HCT116 (cell line): ENCODE results near the gene ZNF521. TPM values are rescaled to one million over a fixed set of nuclear protein-coding genes. Genes with fewer than 3 reads are reported as not detected.

Experiments used
- ATAC-seq: fragments of 200-7000 bp; cut with Tn5 transposase; 2 replicates; pipeline ENCODE4 v1.9.1; 2020; ENCODE audit warnings: mild to moderate bottlenecking, moderate library complexity
- BruUV-seq: library from RNA; stranded (reverse); fragments of 400-500 nt; replicated peaks from 2 replicates; lab custom pipeline; 2021; lab: Mats Ljungman, UMichigan
- CTCF ChIA-PET: fragments of 300-600 bp; sonication (Branson Sonifier 250); formaldehyde crosslinking; loops from one replicate; lab custom pipeline; 2021; ENCODE audit warnings: antibody characterized with exemption; lab: Charles Lee
- POLR2A ChIA-PET: fragments of 300-600, 350-600 bp; sonication (Branson Sonifier 250); formaldehyde crosslinking; loops from one replicate; lab custom pipeline; 2021; ENCODE audit warnings: antibody characterized with exemption; lab: Charles Lee
- RAD21 ChIA-PET, 2 experiments: fragments of 300-600 bp; sonication (Branson Sonifier 250); formaldehyde crosslinking; loops; one replicate each; lab custom pipeline; 2023; ENCODE audit warnings: low total read pairs in 2 of 2; ENCODE audit not compliant: uncharacterized antibody in 2 of 2, unreplicated experiment in 2 of 2, low non-redundant PET in 1 of 2; lab: Charles Lee
- DNase-seq: peaks from one replicate; pipeline ENCODE4 v3.0.0-alpha.2; 2010; ENCODE audit warnings: low read depth, low spot score
- H2AFZ ChIP-seq: fragments of 200-600 bp; shearing (Covaris generic), sonication (generic); 2 replicates; pipeline ENCODE4 v1.6.1; 2017; ENCODE audit warnings: low read depth, mixed run types, mixed read lengths, antibody characterized with exemption, low read length; ENCODE audit not compliant: poor library complexity, severe bottlenecking
- H3K27ac ChIP-seq: 2 replicates; pipeline ENCODE4 v1.5.1; 2012; ENCODE audit warnings: low read depth, low read length
- H3K27me3 ChIP-seq: fragments of 200-600 bp; sonication (generic); 2 replicates; pipeline ENCODE4 v1.6.1; 2016; ENCODE audit warnings: mixed run types, low read length, mixed read lengths; ENCODE audit not compliant: insufficient read depth
- H3K36me3 ChIP-seq, 2 experiments: fragments of 200-500 bp in 1 of 2; fragments of 200-600 bp in 1 of 2; sonication (Bioruptor generic) in 1 of 2; sonication (generic) in 1 of 2; 2 replicates each; pipeline versions ENCODE4 v1.5.1 to v1.6.1; 2014 to 2016; ENCODE audit warnings: low read length in 2 of 2, inconsistent platforms in 1 of 2, mixed read lengths in 1 of 2, mixed run types in 1 of 2; ENCODE audit not compliant: insufficient read depth in 2 of 2, control insufficient read depth in 1 of 2
- H3K4me1 ChIP-seq, 2 experiments: fragments of 200-600 bp in 1 of 2; sonication (generic) in 1 of 2; 2 replicates each; pipeline versions ENCODE4 v1.5.1 to v1.6.1; 2012 to 2017; ENCODE audit warnings: low read length in 2 of 2, inconsistent platforms in 1 of 2, mild to moderate bottlenecking in 1 of 2, mixed read lengths in 1 of 2, mixed run types in 1 of 2, moderate library complexity in 1 of 2; ENCODE audit not compliant: insufficient read depth in 2 of 2, control insufficient read depth in 1 of 2
- H3K4me2 ChIP-seq: fragments of 200-600 bp; sonication (generic); 2 replicates; pipeline ENCODE4 v1.6.1; 2017; ENCODE audit warnings: mixed run types, low read length, mixed read lengths
- H3K4me3 ChIP-seq, 2 experiments: fragments of 200-600 bp in 1 of 2; sonication (generic) in 1 of 2; replicated peaks in 1 of 2; 2 replicates each; pipeline ENCODE4 v1.5.1; 2011 to 2016; ENCODE audit warnings: low read length in 2 of 2, control low read depth in 1 of 2, low read depth in 1 of 2, mild to moderate bottlenecking in 1 of 2, mixed read lengths in 1 of 2, mixed run types in 1 of 2
- H3K79me2 ChIP-seq: fragments of 200-600 bp; sonication (generic); 2 replicates; pipeline ENCODE4 v1.6.1; 2017; ENCODE audit warnings: mild to moderate bottlenecking, mixed run types, low read length, moderate library complexity, mixed read lengths; ENCODE audit not compliant: insufficient read depth
- H3K9ac ChIP-seq: fragments of 200-600 bp; sonication (generic); 2 replicates; pipeline ENCODE4 v1.6.1; 2016; ENCODE audit warnings: low read length, mixed read lengths
- H3K9me2 ChIP-seq: fragments of 200-600 bp; sonication (generic), shearing (Covaris generic); 2 replicates; pipeline ENCODE4 v1.6.1; 2017; ENCODE audit warnings: mixed run types, mild to moderate bottlenecking, moderate library complexity; ENCODE audit not compliant: insufficient read depth
- H3K9me3 ChIP-seq, 2 experiments: fragments of 200-500 bp in 1 of 2; fragments of 200-600 bp in 1 of 2; sonication (Bioruptor generic) in 1 of 2; sonication (generic) in 1 of 2; 2 replicates each; pipeline ENCODE4 v1.6.1; 2014 to 2017; ENCODE audit warnings: low read length in 2 of 2, mixed read lengths in 2 of 2, inconsistent platforms in 1 of 2, low read depth in 1 of 2, mild to moderate bottlenecking in 1 of 2, mixed run types in 1 of 2, moderate library complexity in 1 of 2; ENCODE audit not compliant: control insufficient read depth in 1 of 2, insufficient read depth in 1 of 2
- H4K20me1 ChIP-seq: fragments of 200-600 bp; sonication (generic), shearing (Covaris generic); 2 replicates; pipeline ENCODE4 v1.6.1; 2017; ENCODE audit warnings: mixed run types, mild to moderate bottlenecking, moderate library complexity; ENCODE audit not compliant: insufficient read depth
- CEBPB ChIP-seq: IDR thresholded peaks from 2 replicates; pipeline ENCODE4 v1.6.1; 2012; ENCODE audit warnings: low read depth
- ELF1 ChIP-seq: IDR thresholded peaks from 2 replicates; pipeline ENCODE4 v1.6.1; 2012; ENCODE audit warnings: low read depth, borderline replicate concordance
- FOSL1 ChIP-seq: IDR thresholded peaks from 2 replicates; pipeline ENCODE4 v1.6.1; 2012; ENCODE audit warnings: low read depth
- JUND ChIP-seq: IDR thresholded peaks from 2 replicates; pipeline ENCODE4 v1.6.1; 2012
- POLR2A ChIP-seq: IDR thresholded peaks from 2 replicates; pipeline ENCODE4 v1.7.0; 2011; ENCODE audit warnings: borderline replicate concordance; ENCODE audit not compliant: insufficient read depth, insufficient read length; ENCODE audit errors: extremely low read depth
- RAD21 ChIP-seq: IDR thresholded peaks from 2 replicates; pipeline ENCODE4 v1.6.1; 2012; ENCODE audit warnings: low read depth, mild to moderate bottlenecking
- REST ChIP-seq: IDR thresholded peaks from 2 replicates; pipeline ENCODE4 v1.6.1; 2012; ENCODE audit warnings: low read depth
- SP1 ChIP-seq: IDR thresholded peaks from 2 replicates; pipeline ENCODE4 v1.6.1; 2012; ENCODE audit warnings: low read depth
- TCF7L2 ChIP-seq: IDR thresholded peaks from 2 replicates; pipeline ENCODE4 v1.7.0; 2011; ENCODE audit warnings: borderline replicate concordance, inconsistent platforms; ENCODE audit not compliant: insufficient read depth, insufficient read length; ENCODE audit errors: extremely low read depth
- ZBTB33 ChIP-seq: IDR thresholded peaks from 2 replicates; pipeline ENCODE4 v1.6.1; 2011; ENCODE audit warnings: mild to moderate bottlenecking, low read length, moderate library complexity; ENCODE audit not compliant: insufficient replicate concordance; ENCODE audit errors: extremely low read depth
- ZFX ChIP-seq: fragments of 450-650 bp; IDR thresholded peaks from 2 replicates; pipeline ENCODE4 v1.6.1; 2017
- ZNF274 ChIP-seq: fragments of 200-500 bp; sonication (Bioruptor generic); IDR thresholded peaks from 2 replicates; pipeline ENCODE4 v1.6.1; 2014; ENCODE audit warnings: mild to moderate bottlenecking, low read depth, low read length, inconsistent platforms
- intact Hi-C: fragments of 100-400 bp; cut with micrococcal nuclease; formaldehyde crosslinking; loops from 2 replicates; pipeline ENCODE4 v1.10.0; 2022
- total RNA-seq: library from RNA; stranded (reverse); gene quantifications from one replicate; pipeline ENCODE4 v1.2.1, GENCODE V29; 2021; ENCODE audit not compliant: unreplicated experiment

Gene ZNF521
- total RNA-seq, 1 experiment from 2014 or later, result 0.10 TPM

GRCh38 chr18:25144820-25145219, 207.1 kb downstream of the ZNF521 start:
- intact Hi-C loops, result no loop called here
- Histone ChIP-seq H3K27me3 (0 out of 2 replicates have a peak, but pooled peaks cover 6% of the 10 kb centered on the region), H3K4me2 (no peak overlapping the region), H3K27ac (no peak overlapping the region), H2AFZ (no peak overlapping the region), H3K4me1 (no peaks in the 10 kb centered on the region), H3K4me3 (no peak overlapping the region), H3K9me2 (no peaks in the 10 kb centered on the region), H3K9ac (no peak overlapping the region), H3K79me2 (no peaks in the 10 kb centered on the region), H4K20me1 (no peaks in the 10 kb centered on the region), H3K9me3 (no peaks in the 10 kb centered on the region), H3K36me3 (no peaks in the 10 kb centered on the region)
- BruUV-seq, result no TSS peak
- no peak for ATAC-seq
- ChIA-PET CTCF (no interaction called here), POLR2A (no interaction called here), RAD21 (no interaction called here)
- TF ChIP-seq FOSL1 (no peak), ZFX (no peak), REST (no peak), RAD21 (no peak), ZBTB33 (no peak), POLR2A (no peak), JUND (no peak), SP1 (no peak), ELF1 (no peak), ZNF274 (no peak), CEBPB (no peak), TCF7L2 (no peak)
- DNase-seq, result no peak
